Panc1 (cell line): ENCODE data around the gene NELFCD. TPM values are rescaled to one million over a fixed set of nuclear protein-coding genes. Genes with fewer than 3 reads are reported as not detected.
A peak's percentile ranks its signal among the peaks of the same experiment; 100 is the strongest.

Experiments used
- ATAC-seq: fragments of 200-7000 bp; cut with Tn5 transposase; 2 replicates; pipeline ENCODE4 v1.9.1; 2020; ENCODE audit warnings: mild to moderate bottlenecking, moderate library complexity
- BruUV-seq: library from RNA; stranded (reverse); fragments of 400-500 nt; replicated peaks from 2 replicates; lab custom pipeline; 2021; lab: Mats Ljungman, UMichigan
- CTCF ChIA-PET: fragments of 300-600 bp; sonication (Branson Sonifier 250); formaldehyde crosslinking; loops from one replicate; lab custom pipeline; 2022; ENCODE audit warnings: antibody characterized with exemption; lab: Charles Lee
- POLR2A ChIA-PET: fragments of 300-600 bp; sonication (Branson Sonifier 250); formaldehyde crosslinking; loops from one replicate; lab custom pipeline; 2022; ENCODE audit warnings: antibody characterized with exemption; lab: Charles Lee
- DNase-seq: peaks from one replicate; pipeline ENCODE4 v3.0.0-alpha.2; 2010; ENCODE audit warnings: low read depth, low spot score
- H3K27ac ChIP-seq: 2 replicates; pipeline ENCODE4 v1.5.1; 2011; ENCODE audit warnings: mild to moderate bottlenecking, low read length, inconsistent platforms
- H3K27me3 ChIP-seq: fragments of 200-500 bp; sonication (Bioruptor generic); 2 replicates; pipeline ENCODE4 v1.6.0; 2014; ENCODE audit warnings: low read length, inconsistent platforms; ENCODE audit not compliant: control insufficient read depth, insufficient read depth
- H3K36me3 ChIP-seq: fragments of 200-500 bp; sonication (Bioruptor generic); 2 replicates; pipeline ENCODE4 v1.5.1; 2014; ENCODE audit warnings: inconsistent platforms, mild to moderate bottlenecking, low read length, moderate library complexity; ENCODE audit not compliant: control insufficient read depth, insufficient read depth
- H3K4me1 ChIP-seq: 2 replicates; pipeline ENCODE4 v1.5.1; 2011; ENCODE audit warnings: inconsistent platforms, mild to moderate bottlenecking, low read length, moderate library complexity; ENCODE audit not compliant: control insufficient read depth, insufficient read depth
- H3K4me3 ChIP-seq, 2 experiments: 2 replicates each; pipeline ENCODE4 v1.5.1; 2011 to 2012; ENCODE audit warnings: low read depth in 2 of 2, low read length in 2 of 2, mild to moderate bottlenecking in 2 of 2, inconsistent platforms in 1 of 2, moderate library complexity in 1 of 2
- H3K9me3 ChIP-seq: fragments of 200-500 bp; sonication (Bioruptor generic); 2 replicates; pipeline ENCODE4 v1.5.1; 2014; ENCODE audit warnings: low read depth, mild to moderate bottlenecking, inconsistent platforms, low read length, moderate library complexity; ENCODE audit not compliant: control insufficient read depth, insufficient read depth
- POLR2AphosphoS5 ChIP-seq: IDR thresholded peaks from 2 replicates; pipeline ENCODE4 v1.6.1; 2012; ENCODE audit warnings: mild to moderate bottlenecking, low read depth, low read length, moderate library complexity
- SIN3A ChIP-seq: IDR thresholded peaks from 2 replicates; pipeline ENCODE4 v1.6.1; 2012; ENCODE audit warnings: low read depth, mild to moderate bottlenecking, low read length, moderate library complexity, borderline replicate concordance; ENCODE audit not compliant: insufficient read depth
- TCF7L2 ChIP-seq: IDR thresholded peaks from 2 replicates; pipeline ENCODE4 v1.6.1; 2011; ENCODE audit warnings: mild to moderate bottlenecking, low read depth, low read length, inconsistent platforms
- in situ Hi-C: cut with HindIII; loops from 2 replicates; pipeline ENCODE4 v1.10.0; 2016; ENCODE audit warnings: low sequenced_read_pairs, low pct_unique_long_range_greater_than_20kb
- intact Hi-C: fragments of 100-400 bp; cut with micrococcal nuclease; formaldehyde crosslinking; loops from one replicate; pipeline ENCODE4 v1.10.0; 2022; ENCODE audit not compliant: unreplicated experiment
- total RNA-seq: library from RNA; stranded (reverse); gene quantifications from one replicate; pipeline ENCODE4 v1.2.1, GENCODE V29; 2021; ENCODE audit not compliant: unreplicated experiment
- TF ChIP-seq, protein P1 (sequence below), 2 experiments: IDR thresholded peaks; 2 replicates each; pipeline ENCODE4 v1.6.1; 2011 to 2012; ENCODE audit warnings: low read depth in 2 of 2, control low read depth in 1 of 2, low read length in 1 of 2, mild to moderate bottlenecking in 1 of 2, moderate library complexity in 1 of 2; ENCODE audit not compliant: insufficient read depth in 1 of 2
- TF ChIP-seq, protein P2 (sequence below): fragments of 450-650 bp; IDR thresholded peaks from 2 replicates; pipeline ENCODE4 v1.5.1; 2017; ENCODE audit warnings: mild to moderate bottlenecking

Gene NELFCD
- total RNA-seq, 1 experiment from 2014 or later, result 108 TPM

DNA sequence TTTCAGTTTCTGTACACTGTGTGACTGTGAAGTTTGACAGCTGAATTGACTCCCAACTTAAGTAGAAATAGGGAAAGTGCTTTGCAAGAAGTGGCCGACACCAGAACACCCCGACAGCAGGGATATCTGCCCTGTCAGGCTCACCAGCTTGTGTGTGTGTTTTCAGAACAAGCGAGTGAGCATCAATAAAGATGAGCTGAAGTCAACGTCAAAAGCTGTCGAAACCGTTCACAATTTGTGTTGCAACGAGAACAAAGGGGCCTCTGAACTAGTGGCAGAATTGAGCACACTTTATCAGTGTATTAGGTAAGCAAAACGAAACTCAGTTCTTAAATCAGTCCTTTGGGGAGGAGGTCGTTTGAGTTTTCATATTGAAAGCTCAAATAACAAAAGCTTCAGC lies 10.7 kb downstream of the NELFCD start:
- H3K27me3 ChIP-seq, result no peaks in the 10 kb centered on the region
- in situ Hi-C loops, result no loop called here
- ChIA-PET POLR2A (no interaction called here), CTCF (no interaction called here)
- no peaks in the 10 kb centered on the region for H3K9me3 ChIP-seq
- no peak overlapping the region for H3K4me3 ChIP-seq
- H3K27ac ChIP-seq, result no peak overlapping the region
- TF ChIP-seq, protein P1, sequence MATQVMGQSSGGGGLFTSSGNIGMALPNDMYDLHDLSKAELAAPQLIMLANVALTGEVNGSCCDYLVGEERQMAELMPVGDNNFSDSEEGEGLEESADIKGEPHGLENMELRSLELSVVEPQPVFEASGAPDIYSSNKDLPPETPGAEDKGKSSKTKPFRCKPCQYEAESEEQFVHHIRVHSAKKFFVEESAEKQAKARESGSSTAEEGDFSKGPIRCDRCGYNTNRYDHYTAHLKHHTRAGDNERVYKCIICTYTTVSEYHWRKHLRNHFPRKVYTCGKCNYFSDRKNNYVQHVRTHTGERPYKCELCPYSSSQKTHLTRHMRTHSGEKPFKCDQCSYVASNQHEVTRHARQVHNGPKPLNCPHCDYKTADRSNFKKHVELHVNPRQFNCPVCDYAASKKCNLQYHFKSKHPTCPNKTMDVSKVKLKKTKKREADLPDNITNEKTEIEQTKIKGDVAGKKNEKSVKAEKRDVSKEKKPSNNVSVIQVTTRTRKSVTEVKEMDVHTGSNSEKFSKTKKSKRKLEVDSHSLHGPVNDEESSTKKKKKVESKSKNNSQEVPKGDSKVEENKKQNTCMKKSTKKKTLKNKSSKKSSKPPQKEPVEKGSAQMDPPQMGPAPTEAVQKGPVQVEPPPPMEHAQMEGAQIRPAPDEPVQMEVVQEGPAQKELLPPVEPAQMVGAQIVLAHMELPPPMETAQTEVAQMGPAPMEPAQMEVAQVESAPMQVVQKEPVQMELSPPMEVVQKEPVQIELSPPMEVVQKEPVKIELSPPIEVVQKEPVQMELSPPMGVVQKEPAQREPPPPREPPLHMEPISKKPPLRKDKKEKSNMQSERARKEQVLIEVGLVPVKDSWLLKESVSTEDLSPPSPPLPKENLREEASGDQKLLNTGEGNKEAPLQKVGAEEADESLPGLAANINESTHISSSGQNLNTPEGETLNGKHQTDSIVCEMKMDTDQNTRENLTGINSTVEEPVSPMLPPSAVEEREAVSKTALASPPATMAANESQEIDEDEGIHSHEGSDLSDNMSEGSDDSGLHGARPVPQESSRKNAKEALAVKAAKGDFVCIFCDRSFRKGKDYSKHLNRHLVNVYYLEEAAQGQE (IDR thresholded peaks at IDR 0.05; ENCODE audit: insufficient read depth in 1 of 2, low read depth in 2 of 2, low read length in 1 of 2), result no peak
- TF ChIP-seq TCF7L2, result no peak
- TF ChIP-seq, protein P2, sequence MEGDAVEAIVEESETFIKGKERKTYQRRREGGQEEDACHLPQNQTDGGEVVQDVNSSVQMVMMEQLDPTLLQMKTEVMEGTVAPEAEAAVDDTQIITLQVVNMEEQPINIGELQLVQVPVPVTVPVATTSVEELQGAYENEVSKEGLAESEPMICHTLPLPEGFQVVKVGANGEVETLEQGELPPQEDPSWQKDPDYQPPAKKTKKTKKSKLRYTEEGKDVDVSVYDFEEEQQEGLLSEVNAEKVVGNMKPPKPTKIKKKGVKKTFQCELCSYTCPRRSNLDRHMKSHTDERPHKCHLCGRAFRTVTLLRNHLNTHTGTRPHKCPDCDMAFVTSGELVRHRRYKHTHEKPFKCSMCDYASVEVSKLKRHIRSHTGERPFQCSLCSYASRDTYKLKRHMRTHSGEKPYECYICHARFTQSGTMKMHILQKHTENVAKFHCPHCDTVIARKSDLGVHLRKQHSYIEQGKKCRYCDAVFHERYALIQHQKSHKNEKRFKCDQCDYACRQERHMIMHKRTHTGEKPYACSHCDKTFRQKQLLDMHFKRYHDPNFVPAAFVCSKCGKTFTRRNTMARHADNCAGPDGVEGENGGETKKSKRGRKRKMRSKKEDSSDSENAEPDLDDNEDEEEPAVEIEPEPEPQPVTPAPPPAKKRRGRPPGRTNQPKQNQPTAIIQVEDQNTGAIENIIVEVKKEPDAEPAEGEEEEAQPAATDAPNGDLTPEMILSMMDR, result no peak
- no peak for TF ChIP-seq SIN3A
- TF ChIP-seq POLR2AphosphoS5, result no peak
- peaks cover 31% of the 10 kb centered on the region for H3K36me3 ChIP-seq
- ATAC-seq, result no peak
- no peak for DNase-seq
- no TSS peak for BruUV-seq
- intact Hi-C loops, result no loop called here
- no peaks in the 10 kb centered on the region for H3K4me1 ChIP-seq

DNA sequence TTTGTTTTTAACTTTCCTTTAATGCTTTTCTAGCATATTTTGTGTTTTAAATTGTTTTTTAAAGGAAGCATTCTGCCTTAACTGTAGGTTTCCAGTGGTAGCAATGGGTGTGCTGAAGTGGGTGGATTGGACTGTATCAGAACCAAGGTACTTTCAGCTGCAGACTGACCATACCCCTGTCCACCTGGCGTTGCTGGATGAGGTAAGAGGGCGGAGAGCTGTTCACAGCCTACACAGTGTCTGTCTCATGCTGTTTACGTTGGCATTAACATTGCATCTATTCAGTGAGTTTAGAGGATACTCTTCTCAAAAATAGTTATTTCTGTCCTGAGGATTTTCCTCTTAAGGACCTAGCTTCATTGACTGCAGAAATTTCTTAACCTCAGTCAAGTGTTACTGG lies 11.9 kb downstream of the NELFCD start:
- Histone ChIP-seq H3K27me3 (no peaks in the 10 kb centered on the region), H3K9me3 (no peaks in the 10 kb centered on the region), H3K4me1 (no peaks in the 10 kb centered on the region), H3K27ac (no peak overlapping the region), H3K36me3 (peaks cover 25% of the 10 kb centered on the region), H3K4me3 (no peak overlapping the region)
- ATAC-seq (no peak), DNase-seq (no peak)
- ChIA-PET POLR2A (interaction anchor here (0.5 kb wide), 1 partner anchor 11 kb away, joined by 5 read pairs; no protein-coding TSS in a partner anchor), CTCF (interaction anchor here (1.0 kb wide), 1 partner anchor 95 kb away, joined by 3 read pairs; no protein-coding TSS in a partner anchor)
- in situ Hi-C loops (no loop called here), intact Hi-C loops (no loop called here)
- TF ChIP-seq TCF7L2, result no peak
- 0 out of 2 replicates have a peak, but pooled peaks have one; percentile 13 for TF ChIP-seq POLR2AphosphoS5
- no peak for TF ChIP-seq SIN3A
- no TSS peak for BruUV-seq
